Measurements from ENCODE around the gene MEOX1. TPM values are rescaled to one million over a fixed set of nuclear protein-coding genes. Genes with fewer than 3 reads are reported as not detected.

Gene MEOX1
- total RNA-seq, 1 experiment from 2014 or later: not detected

GRCh38 chr17:43616029-43616351, 45.7 kb downstream of the MEOX1 start:
- no peaks in the 10 kb centered on the region for H3K36me3 Mint-ChIP-seq (ENCODE audit: insufficient read depth in 1 of 3, low read depth in 3 of 3)

More at GRCh38 chr17:43616029-43616351, 45.7 kb downstream of the MEOX1 start:
- Histone ChIP-seq H2BK120ac (ENCODE audit: low read depth, low read length, poor library complexity, severe bottlenecking) (no peak overlapping the region), H3K56ac (ENCODE audit: insufficient read length, low read depth, low read length) (no peak overlapping the region), H2AK5ac (ENCODE audit: insufficient read length, low read length) (no peak overlapping the region), H2BK12ac (ENCODE audit: insufficient read length, low read depth, low read length) (no peak overlapping the region), H3K9me3 (ENCODE audit: control insufficient read depth, low read depth, low read length) (no peaks in the 10 kb centered on the region), H3K23ac (ENCODE audit: insufficient read length, low read depth, low read length) (no peak overlapping the region), H3K23me2 (ENCODE audit: insufficient read length, low read depth, low read length, poor library complexity, severe bottlenecking) (no peaks in the 10 kb centered on the region), H3K79me2 (ENCODE audit: insufficient read depth, low read length) (no peaks in the 10 kb centered on the region), H2AFZ (ENCODE audit: low read length) (no peak overlapping the region), H4K20me1 (ENCODE audit: control insufficient read depth, insufficient read depth, insufficient read length) (peaks cover 3% of the 10 kb centered on the region), H3K79me1 (ENCODE audit: insufficient read depth, low read depth, low read length, poor library complexity, severe bottlenecking) (no peaks in the 10 kb centered on the region), H2BK5ac (ENCODE audit: insufficient read length, low read length) (no peak overlapping the region), H3K18ac (ENCODE audit: insufficient read length, low read depth, low read length) (no peak overlapping the region), H3K27me3 (ENCODE audit: insufficient read depth, low read length) (no peaks in the 10 kb centered on the region), H3K4ac (ENCODE audit: low read depth, low read length) (no peak overlapping the region), H3K9ac (ENCODE audit: extremely low read depth, insufficient read length, low read length) (no peak overlapping the region), H3K4me1 (ENCODE audit: insufficient read depth, low read length) (no peaks in the 10 kb centered on the region), H4K8ac (replicated peaks; ENCODE audit: insufficient read length, low read depth, low read length) (no peak overlapping the region), H4K91ac (ENCODE audit: insufficient read length, low read depth, low read length) (no peak overlapping the region), H4K5ac (ENCODE audit: insufficient read length, low read depth, low read length) (no peak overlapping the region), H3K27ac (ENCODE audit: insufficient read length, low read depth, low read length) (no peak overlapping the region), H3K4me2 (ENCODE audit: insufficient read depth, insufficient read length, low read length) (no peak overlapping the region), H3K14ac (ENCODE audit: insufficient read depth, low read length) (no peak overlapping the region), H2BK15ac (ENCODE audit: low read depth, low read length) (no peak overlapping the region), H2BK20ac (ENCODE audit: low read depth, low read length, poor library complexity, severe bottlenecking) (no peak overlapping the region), H3T11ph (ENCODE audit: low read length) (no peak overlapping the region)
- Mint-ChIP-seq H3K9me3 (no peaks in the 10 kb centered on the region; a peak in 1 of 5 replicates), H3K27me3 (ENCODE audit: low read depth) (no peaks in the 10 kb centered on the region; the same call in none of the 2 replicates), H3K27ac (no peak overlapping the region; a peak in 1 of 7 replicates), H3K4me1 (peaks cover 3 to 12% of the 10 kb centered on the region in 2 experiments; a peak in 3 of 4 replicates), H3K4me3 (no peak overlapping the region)
- TF ChIP-seq, protein P1, sequence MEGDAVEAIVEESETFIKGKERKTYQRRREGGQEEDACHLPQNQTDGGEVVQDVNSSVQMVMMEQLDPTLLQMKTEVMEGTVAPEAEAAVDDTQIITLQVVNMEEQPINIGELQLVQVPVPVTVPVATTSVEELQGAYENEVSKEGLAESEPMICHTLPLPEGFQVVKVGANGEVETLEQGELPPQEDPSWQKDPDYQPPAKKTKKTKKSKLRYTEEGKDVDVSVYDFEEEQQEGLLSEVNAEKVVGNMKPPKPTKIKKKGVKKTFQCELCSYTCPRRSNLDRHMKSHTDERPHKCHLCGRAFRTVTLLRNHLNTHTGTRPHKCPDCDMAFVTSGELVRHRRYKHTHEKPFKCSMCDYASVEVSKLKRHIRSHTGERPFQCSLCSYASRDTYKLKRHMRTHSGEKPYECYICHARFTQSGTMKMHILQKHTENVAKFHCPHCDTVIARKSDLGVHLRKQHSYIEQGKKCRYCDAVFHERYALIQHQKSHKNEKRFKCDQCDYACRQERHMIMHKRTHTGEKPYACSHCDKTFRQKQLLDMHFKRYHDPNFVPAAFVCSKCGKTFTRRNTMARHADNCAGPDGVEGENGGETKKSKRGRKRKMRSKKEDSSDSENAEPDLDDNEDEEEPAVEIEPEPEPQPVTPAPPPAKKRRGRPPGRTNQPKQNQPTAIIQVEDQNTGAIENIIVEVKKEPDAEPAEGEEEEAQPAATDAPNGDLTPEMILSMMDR (conservative IDR thresholded peaks at IDR 0.05): no peak
- no CpG with 5 or more reads among the region's 1 CpG for WGBS (ENCODE audit: extremely low coverage, insufficient read length, low lambda C conversion rate)
- DNase-seq: no peak
